Gastroesophageal sphincter (tissue), 4 donors: ENCODE data around the gene UBE2F. TPM values are rescaled to one million over a fixed set of nuclear protein-coding genes. Genes with fewer than 3 reads are reported as not detected.
"Not testable (repeated sequence)": the region's sequence is repeated elsewhere in the genome, so short reads cannot be mapped to it uniquely, and the experiment has no call there.

ENCODE experiments used
- ATAC-seq: fragments of 150-250 bp; one replicate; pipeline ENCODE4 v1.9.1; 2016; ENCODE audit warnings: mild to moderate bottlenecking, moderate library complexity
- H3K27ac ChIP-seq, 4 donors: fragments of 200-600 bp; sonication (generic) in 3 of 4; 1 replicate in 3 of 4; 2 replicates in 1 of 4; pipeline ENCODE4 v1.5.1; 2016 to 2019
- H3K27me3 ChIP-seq: fragments of 200-600 bp; sonication (generic); one replicate; pipeline ENCODE4 v1.5.1; 2019
- H3K36me3 ChIP-seq, 2 donors: fragments of 200-600 bp; sonication (generic); one replicate each; pipeline ENCODE4 v1.5.1; 2019; ENCODE audit warnings: control low read depth in 1 of 2
- H3K4me1 ChIP-seq, 3 donors: fragments of 200-600 bp; sonication (generic); 1 replicate in 2 of 3; 2 replicates in 1 of 3; pipeline ENCODE4 v1.5.1; 2016 to 2019; ENCODE audit warnings: control low read depth in 2 of 3
- H3K4me3 ChIP-seq, 2 donors: fragments of 200-600 bp; sonication (generic); one replicate each; pipeline ENCODE4 v1.5.1; 2019; ENCODE audit warnings: mild to moderate bottlenecking in 1 of 2, moderate library complexity in 1 of 2
- H3K9me3 ChIP-seq, 3 donors: fragments of 200-600 bp; sonication (generic); one replicate each; pipeline ENCODE4 v1.5.1; 2017 to 2019; ENCODE audit warnings: control low read depth in 2 of 3
- CTCF ChIP-seq, 4 experiments: fragments of 200-600 bp in 2 of 4; fragments of 450-650 bp in 2 of 4; sonication (generic) in 1 of 4; IDR thresholded peaks; one replicate each; pipeline ENCODE4 v1.5.1; 2017 to 2019; ENCODE audit warnings: antibody characterized with exemption in 4 of 4, mild to moderate bottlenecking in 2 of 4, moderate library complexity in 2 of 4
- EP300 ChIP-seq: sonication (generic); formaldehyde crosslinking; IDR thresholded peaks from one replicate; pipeline ENCODE4 v1.6.1; 2017; ENCODE audit warnings: antibody characterized with exemption, mild to moderate bottlenecking
- POLR2A ChIP-seq, 2 donors: fragments of 450-650 bp; IDR thresholded peaks; one replicate each; pipeline ENCODE4 v1.6.1; 2017; ENCODE audit warnings: antibody characterized with exemption in 2 of 2, mild to moderate bottlenecking in 2 of 2, moderate library complexity in 1 of 2
- POLR2AphosphoS5 ChIP-seq: sonication (generic); formaldehyde crosslinking; IDR thresholded peaks from one replicate; pipeline ENCODE4 v1.6.1; 2017; ENCODE audit warnings: antibody characterized with exemption
- WGBS, 2 donors: methylation state at CpG; one replicate each; pipeline ENCODE4 v1.1.5; 2018; ENCODE audit warnings: low coverage in 1 of 2; 5-methylcytosine and 5-hydroxymethylcytosine counted together
- total RNA-seq, 4 donors: library from RNA; depleted of rRNA; stranded (reverse); fragments of >200 nt; gene quantifications; one replicate each; pipeline ENCODE4 v1.1.0, GENCODE V29; 2016

UBE2F gene
- total RNA-seq, 4 donors from 2014 or later, result 85.0 to 99.5 (median 96.3) TPM

- peaks cover 0 to 8% (median under 1%) of the 10 kb centered on the region in 3 donors for H3K4me1 ChIP-seq
- H3K4me3 ChIP-seq, result no peak overlapping the region
- TF ChIP-seq CTCF (IDR thresholded peaks at IDR 0.05), result no peak
- TF ChIP-seq EP300, result no peak
- TF ChIP-seq POLR2A (IDR thresholded peaks at IDR 0.05), result no peak
- TF ChIP-seq POLR2AphosphoS5, result no peak
- no peaks in the 10 kb centered on the region for H3K36me3 ChIP-seq
- WGBS, 2 donors, result 79 to 80% methylated on average over 5 of the region's 5 CpGs
- ATAC-seq, result no peak
- no peak overlapping the region for H3K27ac ChIP-seq
- H3K9me3 ChIP-seq, result peaks cover 0 to 15% (median 0%) of the 10 kb centered on the region in 3 donors
- peaks cover 5% of the 10 kb centered on the region for H3K27me3 ChIP-seq
Measured at GRCh38 chr2:237962432-237963084, 4.3 kb upstream of the UBE2F start.

GRCh38 chr2:237963490-237963991, 3.3 kb upstream of the UBE2F start:
- ATAC-seq, H3K4me3 ChIP-seq, H3K36me3 ChIP-seq, H3K27ac ChIP-seq, H3K27me3 ChIP-seq: not testable (repeated sequence)
- peaks cover 0 to 15% (median 0%) of the 10 kb centered on the region in 3 donors for H3K9me3 ChIP-seq
- peaks cover 0 to 18% (median 10%) of the 10 kb centered on the region in 3 donors for H3K4me1 ChIP-seq
- 58 to 84% methylated on average over 2 of the region's 7 CpGs for WGBS, 2 donors

- Histone ChIP-seq H3K4me3 (no peak overlapping the region), H3K27me3 (no peaks in the 10 kb centered on the region), H3K27ac (no peak overlapping the region), H3K4me1 (peaks cover 0 to 25% (median 17%) of the 10 kb centered on the region in 3 donors), H3K9me3 (peaks cover 0 to 15% (median 0%) of the 10 kb centered on the region in 3 donors), H3K36me3 (no peaks in the 10 kb centered on the region)
- TF ChIP-seq CTCF (IDR thresholded peaks at IDR 0.05) (no peak), POLR2A (IDR thresholded peaks at IDR 0.05) (no peak), EP300 (no peak), POLR2AphosphoS5 (no peak)
- no peak for ATAC-seq
- WGBS, 2 donors, result 73 to 82% methylated on average over 4 to 7 of the region's 7 CpGs
Measured at GRCh38 chr2:237964194-237964577, 2.6 kb upstream of the UBE2F start.

GRCh38 chr2:237964578-237965404, 2.0 kb upstream of the UBE2F start:
- WGBS, 2 donors, result 68 to 79% methylated on average over 3 to 9 of the region's 11 CpGs
- ATAC-seq, result no peak
- no peak overlapping the region for H3K4me3 ChIP-seq
- no peaks in the 10 kb centered on the region for H3K36me3 ChIP-seq
- no peaks in the 10 kb centered on the region for H3K27me3 ChIP-seq
- H3K27ac ChIP-seq, result no peak overlapping the region
- peaks cover 0 to 31% (median 20%) of the 10 kb centered on the region in 3 donors for H3K4me1 ChIP-seq
- H3K9me3 ChIP-seq, result peaks cover 0 to 15% (median 0%) of the 10 kb centered on the region in 3 donors
- no peak for TF ChIP-seq CTCF (IDR thresholded peaks at IDR 0.05)
- no peak for TF ChIP-seq EP300
- TF ChIP-seq POLR2A (IDR thresholded peaks at IDR 0.05), result no peak
- no peak for TF ChIP-seq POLR2AphosphoS5

GRCh38 chr2:237965844-237966243, 970 bp upstream of the UBE2F start:
- Histone ChIP-seq H3K4me1 (peaks cover 0 to 41% (median 20%) of the 10 kb centered on the region in 3 donors), H3K9me3 (peaks cover 0 to 15% (median 0%) of the 10 kb centered on the region in 3 donors), H3K4me3 (peak overlapping the region in 1 of 2 donors; percentile 81), H3K27ac (peak overlapping the region in 2 of 4 donors; percentile 82 to 84)
- WGBS, 2 donors, result 83 to 88% methylated on average over 1 to 9 of the region's 13 CpGs
- H3K36me3 ChIP-seq, ATAC-seq, H3K27me3 ChIP-seq: not testable (repeated sequence)
